HG03196 (cell line): Measurements from ENCODE around the gene SAMD3.
"Not testable (repeated sequence)": the region's sequence is repeated elsewhere in the genome, so short reads cannot be mapped to it uniquely, and the experiment has no call there.

Experiments used
- ATAC-seq: cut with Tn5 transposase; IDR thresholded peaks from one replicate; pipeline ENCODE4 v1.9.1; 2021; ENCODE audit not compliant: unreplicated experiment

Gene SAMD3

GRCh38 chr6:130212215-130212874, 10.4 kb downstream of the SAMD3 start:
- no peak for ATAC-seq

DNA sequence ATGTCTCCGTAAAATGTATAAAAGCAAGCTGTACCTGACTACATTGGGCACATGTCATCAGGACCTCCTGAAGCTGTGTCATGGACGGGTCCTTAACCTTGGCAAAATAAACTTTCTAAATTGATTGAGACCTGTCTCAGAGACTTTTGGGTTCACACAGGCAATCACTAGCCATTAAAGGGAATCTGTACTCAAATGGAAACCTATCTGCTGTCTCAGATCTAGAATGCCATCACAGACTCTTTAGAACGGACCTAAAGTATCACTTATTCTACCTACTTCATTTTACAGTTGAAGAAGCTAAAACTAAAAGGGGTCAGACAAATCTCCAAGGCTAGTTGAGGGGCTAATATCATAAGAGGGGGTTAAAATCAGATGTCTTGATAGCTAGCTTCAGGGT, 11.1 kb downstream of the SAMD3 start:
- no peak for ATAC-seq

DNA sequence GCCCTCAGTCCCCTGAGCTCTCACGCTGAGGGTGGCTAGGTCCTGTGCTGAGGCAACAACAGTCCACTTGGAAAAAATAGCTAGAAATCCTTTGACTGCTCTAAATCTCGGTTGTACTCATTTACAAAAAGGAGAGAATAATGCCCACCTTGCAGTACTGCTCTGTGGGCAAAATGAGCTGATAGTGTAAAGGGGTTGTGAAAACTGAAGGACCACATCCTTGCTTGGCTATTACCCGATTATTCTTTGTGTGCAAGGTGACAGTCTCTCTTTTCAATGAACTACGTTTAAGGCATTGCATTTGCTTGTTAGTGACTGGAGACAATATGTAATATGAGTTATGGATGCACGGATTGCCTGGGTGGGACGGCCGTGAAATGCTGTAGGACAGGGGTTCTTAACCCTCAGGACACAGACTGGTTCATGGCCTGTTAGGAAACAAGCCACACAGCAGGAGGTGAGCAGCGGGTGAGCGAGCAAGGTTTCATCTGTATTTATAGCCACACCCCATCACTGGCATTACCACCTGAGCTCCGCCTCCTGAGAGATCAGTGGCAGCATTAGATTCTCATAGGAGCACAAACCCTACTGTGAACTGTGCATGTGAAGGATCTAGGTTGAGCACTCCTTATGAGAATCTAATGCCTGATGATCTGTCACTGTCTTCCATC, 14.6 kb downstream of the SAMD3 start:
- no peak for ATAC-seq

DNA sequence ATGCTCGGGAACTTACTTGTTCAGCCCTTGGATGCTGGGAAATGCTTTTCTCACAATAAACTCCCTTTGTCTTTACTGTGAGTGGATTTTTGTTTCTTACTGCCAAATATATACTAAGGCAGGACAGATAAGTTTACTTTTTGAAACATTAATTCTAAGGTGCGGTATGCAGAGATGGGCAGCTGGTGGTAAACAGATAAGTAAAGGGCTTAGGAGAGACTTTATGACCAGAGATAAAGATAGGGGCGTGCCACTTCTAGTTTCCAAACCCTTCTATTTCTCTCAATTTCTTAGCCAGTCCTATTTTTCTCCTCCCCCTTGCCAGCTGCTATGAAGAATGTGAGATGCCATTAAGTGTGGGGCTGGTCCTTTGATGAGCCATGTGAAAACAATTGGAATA, 16.3 kb downstream of the SAMD3 start:
- no peak for ATAC-seq

GRCh38 chr6:130204322-130204721, 18.4 kb downstream of the SAMD3 start:
- ATAC-seq, result no peak

- no peak for ATAC-seq
Measured at GRCh38 chr6:130203370-130203769, 19.4 kb downstream of the SAMD3 start.

GRCh38 chr6:130202782-130203181, 20.0 kb downstream of the SAMD3 start:
- peak; percentile 72 for ATAC-seq

DNA sequence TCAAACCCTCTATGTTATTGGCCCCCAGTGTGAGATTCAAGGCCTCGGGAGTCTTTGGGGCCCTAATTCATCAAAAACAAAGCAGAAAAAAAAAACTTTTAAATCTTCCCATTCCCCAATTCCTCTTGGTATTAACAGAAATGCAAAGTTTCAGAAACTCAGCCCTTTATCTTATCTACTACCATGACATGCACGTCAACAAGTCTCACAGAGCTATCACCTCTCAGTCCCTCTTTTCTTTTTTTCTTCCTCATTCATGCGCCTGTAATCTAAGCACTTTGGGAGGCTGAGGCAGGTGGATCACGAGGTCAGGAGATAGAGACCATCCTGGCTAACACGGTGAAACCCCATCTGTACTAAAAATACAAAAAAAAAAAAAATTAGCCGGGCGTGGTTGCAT, 22.7 kb downstream of the SAMD3 start:
- no peak for ATAC-seq

GRCh38 chr6:130198483-130199035, 24.2 kb downstream of the SAMD3 start:
- ATAC-seq, result no peak

GRCh38 chr6:130197816-130198482, 24.8 kb downstream of the SAMD3 start:
- ATAC-seq, result not testable (repeated sequence)

DNA sequence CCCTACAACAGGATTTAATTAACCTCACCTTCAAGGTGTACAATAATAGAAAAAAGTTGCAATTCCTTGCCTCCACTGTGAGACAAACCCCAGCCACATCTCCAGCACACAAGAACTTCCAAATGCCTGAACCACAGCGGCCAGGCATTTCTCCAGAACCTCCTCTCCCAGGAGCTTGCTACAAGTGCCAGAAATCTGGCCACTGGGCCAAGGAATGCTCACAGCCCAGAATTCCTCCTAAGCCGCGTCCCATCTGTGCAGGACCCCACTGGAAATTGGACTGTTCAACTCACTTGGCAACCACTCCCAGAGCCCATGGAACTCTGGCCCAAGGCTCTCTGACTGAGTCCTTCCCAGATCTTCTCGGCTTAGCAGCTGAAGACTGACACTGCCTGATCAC, 28.3 kb downstream of the SAMD3 start:
- not testable (repeated sequence) for ATAC-seq

DNA sequence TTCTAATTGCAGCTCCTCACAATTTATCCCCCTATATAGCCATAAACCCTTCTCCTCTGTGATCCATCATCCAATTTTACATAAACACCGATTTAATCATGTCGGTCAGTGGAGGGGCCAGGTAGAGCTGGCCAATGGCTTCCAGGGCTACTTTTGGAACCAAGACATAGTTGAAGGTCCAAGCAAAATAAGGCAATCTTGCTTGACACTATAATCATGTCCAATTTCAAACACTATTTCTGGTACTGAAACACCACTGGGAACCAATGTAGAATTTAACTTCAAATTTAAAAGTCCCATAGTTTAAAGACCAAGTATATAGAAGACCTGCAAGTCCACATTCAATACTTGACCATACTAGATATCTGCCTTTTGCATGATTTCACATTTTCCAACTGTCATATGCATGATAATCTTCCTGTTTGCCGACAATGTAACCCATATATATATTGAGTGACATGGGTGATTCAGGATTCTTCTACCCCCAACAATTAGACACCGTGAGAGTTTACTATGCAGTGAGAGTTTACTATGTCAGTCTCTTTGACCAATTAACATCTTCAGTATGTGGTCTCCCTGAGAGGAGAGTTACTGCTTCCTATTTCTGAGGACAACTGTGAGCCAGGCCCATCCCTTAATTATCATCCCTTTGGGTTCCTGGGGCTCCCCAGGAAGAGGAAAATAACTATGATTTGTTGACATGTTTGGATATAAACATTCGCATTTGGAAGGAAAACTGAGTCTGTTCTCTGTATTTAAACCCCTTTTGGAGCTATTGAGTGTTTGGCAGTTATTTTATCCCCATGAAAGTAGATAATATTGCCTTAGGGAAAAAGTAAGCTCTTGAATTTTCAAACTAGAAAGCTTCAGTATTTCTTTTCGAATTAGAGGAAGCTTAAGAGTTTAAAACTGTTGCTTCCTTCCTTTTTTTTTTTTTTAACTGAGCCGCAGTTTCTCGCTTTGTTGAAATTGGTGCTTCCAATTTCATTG, 31.8 kb downstream of the SAMD3 start:
- ATAC-seq, result no peak

- no peak for ATAC-seq
Measured at GRCh38 chr6:130189531-130190397, 33.0 kb downstream of the SAMD3 start.

- no peak for ATAC-seq
Measured at GRCh38 chr6:130188207-130188899, 34.4 kb downstream of the SAMD3 start.

GRCh38 chr6:130187335-130188206, 35.2 kb downstream of the SAMD3 start:
- ATAC-seq, result no peak

DNA sequence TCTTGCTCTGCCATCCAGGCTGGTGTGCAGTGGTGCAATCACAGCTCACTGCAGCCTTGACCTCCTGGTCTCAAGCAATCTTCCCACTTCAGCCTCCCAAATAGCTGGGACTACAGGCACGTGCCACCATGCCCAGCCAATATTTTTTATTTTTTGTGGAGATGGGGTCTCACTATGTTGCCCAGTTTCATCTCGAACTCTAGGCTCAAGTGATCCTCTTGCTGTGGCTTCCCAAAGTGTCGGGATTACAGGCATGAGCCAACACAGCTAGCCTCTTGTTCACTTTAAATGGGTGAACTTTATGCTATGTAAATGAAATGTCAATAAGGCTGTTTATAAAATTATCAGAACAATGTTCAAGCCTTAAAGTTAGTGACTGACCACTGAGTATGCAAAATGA, 37.1 kb downstream of the SAMD3 start:
- ATAC-seq, result no peak

DNA sequence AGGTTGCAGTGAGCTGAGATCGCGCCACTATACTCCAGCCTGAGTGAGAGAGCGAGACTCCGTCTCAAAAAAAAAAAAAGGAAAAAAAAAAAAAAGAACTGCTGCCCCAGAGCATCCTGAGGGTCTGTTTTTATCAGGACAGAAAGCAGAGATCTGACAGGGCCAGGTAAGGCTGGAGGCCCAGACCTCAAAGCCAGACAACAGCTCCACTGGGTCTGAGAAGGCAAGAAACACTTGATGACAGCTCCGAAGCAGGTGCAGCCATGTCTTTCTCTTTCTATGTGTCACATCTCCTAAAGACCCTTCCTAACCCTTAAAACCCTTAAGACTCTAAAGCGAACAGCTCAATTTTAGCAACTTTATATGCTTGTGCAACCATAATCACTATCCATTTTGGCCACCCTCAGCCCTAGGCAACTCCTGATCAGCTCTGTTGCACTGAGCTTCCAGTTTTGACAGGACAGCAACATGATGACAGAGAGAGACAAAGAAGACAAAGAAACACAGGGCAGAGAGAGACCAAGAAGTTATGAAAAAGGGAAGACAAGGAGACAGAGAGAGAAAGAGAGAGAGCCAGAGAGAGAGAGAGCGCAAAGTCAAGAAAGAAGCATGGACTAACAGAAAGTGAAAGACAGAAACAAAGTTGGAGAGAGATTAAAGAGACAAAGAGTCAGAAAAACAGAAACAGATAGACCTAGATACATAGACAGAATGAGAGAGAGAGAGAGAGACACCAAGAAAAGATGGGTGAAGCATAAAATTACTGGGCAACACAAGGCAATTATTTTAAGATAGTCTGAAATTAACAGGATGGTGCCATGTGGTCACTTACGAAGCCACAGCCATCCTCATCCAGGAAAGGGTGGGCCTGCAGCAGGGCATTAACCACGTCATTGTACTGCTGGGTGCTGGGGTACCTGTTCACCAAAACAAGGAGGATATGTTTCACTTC, 39.2 kb downstream of the SAMD3 start:
- no peak for ATAC-seq
